HG03064 (cell line): ENCODE measurements around the gene CACNA2D3.

Experiments
- ATAC-seq: cut with Tn5 transposase; IDR thresholded peaks from one replicate; pipeline ENCODE4 v1.9.1; 2021; ENCODE audit warnings: low read depth; ENCODE audit not compliant: unreplicated experiment

CACNA2D3 gene

DNA sequence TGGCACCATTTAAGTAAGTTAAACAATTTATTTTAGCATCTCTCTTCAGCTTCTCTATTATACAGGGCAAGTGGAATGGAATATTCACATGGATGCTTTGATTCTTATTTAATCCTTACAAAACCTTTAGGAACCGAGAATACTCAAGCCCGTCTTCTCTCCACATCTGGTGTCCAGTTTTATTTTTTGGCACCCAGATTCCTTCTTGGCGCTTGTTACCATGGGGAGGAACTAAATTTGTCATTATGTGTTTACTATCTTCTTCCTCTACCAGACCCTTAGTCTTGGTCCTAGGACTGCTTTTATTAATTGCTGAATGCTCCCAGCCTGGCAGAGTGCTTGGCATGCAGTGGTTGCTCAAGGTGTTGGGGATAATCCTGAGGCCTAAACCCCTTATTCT, 138.8 kb downstream of the CACNA2D3 start:
- ATAC-seq: no peak

DNA sequence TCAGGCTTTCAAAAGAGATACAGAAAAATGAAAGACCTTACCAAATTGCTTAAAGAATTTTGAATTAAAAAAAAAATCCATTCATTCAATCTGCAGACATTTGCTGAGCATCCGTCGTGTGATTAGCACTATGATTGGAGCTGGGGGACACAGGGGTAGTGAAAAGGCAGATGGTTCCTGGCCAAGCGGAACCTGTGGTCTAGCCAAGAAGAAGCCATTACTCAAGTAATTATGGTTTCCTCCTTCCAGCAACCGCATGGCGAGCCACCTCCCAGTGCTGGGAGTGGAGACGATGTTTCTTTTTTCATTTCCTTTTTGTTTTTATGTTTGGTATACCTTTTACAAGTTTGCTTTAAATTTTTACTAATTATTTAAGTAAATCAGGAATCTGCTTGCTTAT, 140.2 kb downstream of the CACNA2D3 start:
- ATAC-seq: no peak

DNA sequence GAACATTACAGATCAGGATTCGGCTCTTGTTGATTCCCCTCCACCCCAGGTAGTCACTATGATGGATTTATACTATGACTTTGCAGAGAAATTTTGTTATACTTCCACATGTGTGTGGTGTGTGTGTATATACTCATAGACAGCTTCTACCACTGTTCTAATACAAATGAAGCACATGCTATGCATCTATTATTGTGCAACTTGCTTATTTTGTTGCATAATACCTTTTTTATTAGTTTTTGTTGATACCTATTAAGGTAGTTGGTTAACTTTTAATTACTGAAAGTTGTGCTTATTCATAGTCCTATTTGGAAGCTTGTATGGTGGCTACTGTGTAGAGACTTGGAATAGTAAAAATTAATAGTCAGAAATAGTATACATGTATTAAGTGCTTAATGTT, 140.6 kb downstream of the CACNA2D3 start:
- ATAC-seq: no peak

GRCh38 chr3:54264050-54264449, 141.7 kb downstream of the CACNA2D3 start:
- ATAC-seq: no peak

GRCh38 chr3:54270816-54271526, 148.6 kb downstream of the CACNA2D3 start:
- no peak for ATAC-seq

- no peak for ATAC-seq
Observed at GRCh38 chr3:54273791-54274190, 151.4 kb downstream of the CACNA2D3 start.

GRCh38 chr3:54274607-54275006, 152.3 kb downstream of the CACNA2D3 start:
- ATAC-seq: no peak

DNA sequence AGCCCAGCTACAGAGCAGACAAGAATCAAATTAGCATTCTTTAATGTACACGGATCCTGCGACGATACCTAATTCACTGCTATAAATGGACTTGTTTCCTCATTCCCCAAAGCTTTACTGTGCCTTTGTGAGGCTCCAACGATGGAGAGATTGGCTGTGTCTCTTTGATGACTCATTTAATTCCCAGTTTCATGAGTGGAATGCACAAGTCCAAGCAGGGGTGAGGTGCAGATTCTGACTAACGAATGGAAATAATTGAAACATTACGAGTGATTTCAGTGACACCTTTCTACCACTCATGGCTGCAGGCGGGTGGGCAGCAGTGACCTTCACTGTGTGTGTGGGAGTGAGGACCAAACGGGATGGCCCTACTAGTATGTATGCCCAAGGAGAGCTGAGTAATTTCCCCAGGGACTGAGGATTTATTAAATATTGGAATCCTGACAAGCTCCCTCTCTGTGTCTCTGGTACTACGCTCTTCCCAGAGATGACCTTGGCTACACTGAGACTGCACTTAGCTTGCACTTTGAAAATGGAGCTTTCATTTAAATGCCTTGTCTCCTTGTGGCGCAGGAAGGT, 156.7 kb downstream of the CACNA2D3 start:
- no peak for ATAC-seq

DNA sequence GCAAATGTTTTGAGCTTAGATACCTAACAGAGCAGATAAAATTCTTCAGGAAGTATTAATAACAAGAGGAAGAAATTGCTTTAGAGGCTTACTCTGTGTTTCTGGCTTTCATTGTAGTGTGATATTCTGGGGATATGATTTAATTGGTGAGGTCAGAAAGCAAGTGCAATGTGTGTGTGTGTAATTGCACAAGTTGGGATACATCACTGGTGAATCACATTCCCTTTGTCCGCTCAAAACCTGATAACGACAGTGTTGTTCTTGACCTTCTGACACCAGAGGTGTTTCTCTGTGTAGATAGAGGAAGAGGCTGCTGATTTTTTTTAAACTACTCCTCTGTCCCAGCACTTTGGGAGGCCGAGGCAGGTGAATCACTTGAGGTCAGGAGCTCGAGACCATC, 161.1 kb downstream of the CACNA2D3 start:
- no peak for ATAC-seq

DNA sequence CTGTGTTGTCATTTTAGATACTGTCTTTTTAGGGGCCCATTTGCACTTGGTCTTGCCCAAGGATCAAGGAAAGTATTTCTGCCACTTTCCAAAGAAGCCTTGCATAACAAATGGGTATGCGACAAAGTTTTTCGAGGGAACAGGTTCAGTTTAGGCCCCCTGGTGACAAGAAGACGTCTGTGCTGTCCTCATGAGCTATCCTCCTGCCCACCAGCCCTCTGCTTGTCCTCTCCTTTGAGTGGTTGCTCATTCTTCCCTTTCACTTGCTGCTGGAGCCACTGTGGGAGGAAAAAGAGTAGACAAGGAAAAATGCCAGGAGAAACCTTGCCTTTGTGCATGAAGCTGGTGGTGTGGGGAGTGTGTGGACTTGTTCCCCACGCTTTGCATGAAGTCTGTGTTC, 171.9 kb downstream of the CACNA2D3 start:
- no peak for ATAC-seq

GRCh38 chr3:54296531-54296930, 174.2 kb downstream of the CACNA2D3 start:
- ATAC-seq: no peak

DNA sequence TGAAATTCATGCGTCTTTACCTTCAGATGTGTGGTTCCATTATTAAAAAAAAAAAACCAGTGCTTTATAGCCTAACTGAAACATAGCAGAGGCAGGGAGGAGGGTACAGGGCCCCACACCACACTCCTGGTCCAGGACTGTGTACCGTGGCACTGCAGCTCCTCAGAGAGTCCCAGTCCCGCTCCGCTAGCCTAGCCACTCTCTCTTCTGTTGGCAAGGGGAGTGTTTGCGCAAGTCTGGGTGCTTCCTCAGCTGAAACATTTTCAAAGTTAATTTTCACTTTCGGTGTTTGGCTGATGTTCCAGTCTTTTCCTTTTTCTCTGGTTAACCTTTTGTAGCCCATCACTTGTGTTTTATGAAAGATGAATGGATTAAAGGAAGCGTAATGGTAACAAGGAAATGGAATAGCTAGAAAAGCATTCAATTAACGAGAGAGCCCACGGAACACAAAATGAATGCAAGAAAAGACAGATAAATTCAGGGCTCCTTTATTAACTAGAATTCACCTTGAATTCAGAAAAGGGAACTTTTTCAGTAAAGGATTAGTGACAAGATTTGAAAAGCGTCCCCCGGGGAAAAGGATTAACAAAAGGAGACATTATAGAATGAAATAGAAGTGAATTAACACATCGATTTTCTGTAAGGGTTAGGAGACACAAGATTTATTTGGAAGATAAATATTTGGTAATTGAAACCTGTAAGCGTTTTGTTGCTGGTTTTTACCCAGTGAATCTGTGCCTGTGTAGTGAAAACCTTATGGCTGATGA, 177.0 kb downstream of the CACNA2D3 start:
- no peak for ATAC-seq

GRCh38 chr3:54303517-54304375, 181.4 kb downstream of the CACNA2D3 start:
- ATAC-seq: no peak

DNA sequence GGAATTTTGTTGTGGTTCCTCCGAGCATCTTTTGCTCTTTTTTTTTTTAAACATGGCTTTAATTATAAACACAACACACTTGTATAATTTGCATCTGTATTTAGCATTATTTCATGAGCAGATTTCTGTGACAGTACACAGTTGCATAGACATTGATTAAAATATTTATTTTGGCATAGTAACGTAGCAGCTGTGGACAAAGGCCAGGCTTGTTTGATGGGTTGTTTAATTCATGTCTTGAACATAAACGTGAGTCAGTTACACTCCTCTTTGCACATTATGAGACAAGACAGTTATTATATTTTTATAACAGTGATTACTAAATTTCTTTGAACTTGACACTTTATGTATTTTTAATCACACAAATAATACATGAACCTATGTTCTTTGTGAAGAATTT, 182.5 kb downstream of the CACNA2D3 start:
- ATAC-seq: no peak

DNA sequence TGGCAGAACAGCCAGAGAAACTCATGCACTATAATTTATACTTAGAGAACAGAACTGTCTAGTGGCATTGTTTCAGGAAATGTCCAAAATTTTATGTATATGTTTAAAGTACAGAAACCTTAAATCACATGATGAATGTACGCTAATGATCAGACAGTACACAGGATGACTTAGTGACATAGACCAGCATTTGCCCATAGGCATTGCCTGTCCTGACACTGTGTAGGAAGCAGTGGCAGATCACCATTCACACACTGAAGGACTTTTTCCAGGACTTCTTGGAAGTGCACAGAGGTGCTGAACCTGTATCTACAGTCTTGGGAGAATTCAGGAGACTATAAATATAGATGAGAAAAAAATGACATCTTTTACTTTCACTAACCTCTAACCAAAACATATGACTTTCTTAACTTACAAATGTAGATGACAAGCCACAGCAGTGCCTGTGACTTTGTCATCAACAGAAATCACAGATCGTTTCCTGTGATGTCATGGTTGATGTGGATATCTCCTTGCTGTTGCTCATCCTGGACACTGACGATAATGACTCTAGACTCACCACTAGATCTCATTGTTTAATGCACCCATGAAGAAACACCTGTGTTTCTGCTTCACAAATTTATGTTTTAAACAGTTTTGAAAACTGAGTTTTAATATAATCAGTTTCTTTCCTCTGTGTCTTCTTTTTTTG, 183.2 kb downstream of the CACNA2D3 start:
- no peak for ATAC-seq

DNA sequence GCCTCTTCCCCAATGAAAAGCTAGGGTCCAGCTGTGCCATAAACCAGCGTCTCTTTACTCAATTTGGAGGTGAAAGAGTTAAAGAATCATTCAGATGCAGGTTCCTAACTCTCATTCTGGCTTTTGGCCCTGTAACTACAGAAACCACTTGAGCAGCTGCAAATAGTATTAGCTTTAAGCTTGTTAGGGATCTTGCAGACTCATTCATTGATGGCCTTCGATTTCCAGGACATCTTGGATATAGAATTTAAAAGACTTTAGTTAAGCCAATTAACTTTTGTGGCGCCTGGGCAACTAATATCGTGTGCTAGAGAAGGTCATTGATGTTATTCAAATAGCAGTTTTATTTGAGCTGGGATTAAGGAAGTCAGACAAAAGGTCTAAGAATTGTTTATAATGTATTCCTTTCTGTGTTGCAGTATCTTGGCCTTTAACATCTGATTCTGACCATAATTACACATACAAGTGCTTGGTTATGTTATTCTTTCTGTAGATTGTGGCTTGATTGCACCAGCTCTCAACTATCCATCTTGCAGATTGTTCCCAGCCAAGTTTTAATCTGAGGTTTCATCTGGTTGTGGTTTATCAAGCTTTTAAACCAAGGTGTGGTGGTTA, 185.3 kb downstream of the CACNA2D3 start:
- ATAC-seq: no peak

DNA sequence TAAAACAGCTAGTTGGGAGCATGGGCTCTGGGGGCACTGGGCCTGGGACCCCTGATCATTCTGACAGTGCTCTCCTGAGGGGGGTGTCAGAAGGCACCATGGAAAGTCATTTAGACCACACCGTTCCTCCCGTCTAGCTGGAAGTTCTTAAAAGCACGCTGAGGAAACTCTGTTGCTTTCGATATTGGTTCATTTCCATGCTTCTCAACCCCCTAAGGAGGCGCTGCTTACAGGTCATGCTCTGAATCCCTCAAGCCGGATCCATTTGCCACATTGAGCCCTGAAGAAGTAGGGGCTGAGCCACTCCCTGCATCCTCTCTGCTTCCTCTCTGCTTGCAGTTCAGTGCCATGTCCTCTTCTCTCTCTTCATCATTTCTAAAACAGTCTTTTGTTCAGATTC, 187.2 kb downstream of the CACNA2D3 start:
- no peak for ATAC-seq

GRCh38 chr3:54311211-54311747, 188.9 kb downstream of the CACNA2D3 start:
- no peak for ATAC-seq

DNA sequence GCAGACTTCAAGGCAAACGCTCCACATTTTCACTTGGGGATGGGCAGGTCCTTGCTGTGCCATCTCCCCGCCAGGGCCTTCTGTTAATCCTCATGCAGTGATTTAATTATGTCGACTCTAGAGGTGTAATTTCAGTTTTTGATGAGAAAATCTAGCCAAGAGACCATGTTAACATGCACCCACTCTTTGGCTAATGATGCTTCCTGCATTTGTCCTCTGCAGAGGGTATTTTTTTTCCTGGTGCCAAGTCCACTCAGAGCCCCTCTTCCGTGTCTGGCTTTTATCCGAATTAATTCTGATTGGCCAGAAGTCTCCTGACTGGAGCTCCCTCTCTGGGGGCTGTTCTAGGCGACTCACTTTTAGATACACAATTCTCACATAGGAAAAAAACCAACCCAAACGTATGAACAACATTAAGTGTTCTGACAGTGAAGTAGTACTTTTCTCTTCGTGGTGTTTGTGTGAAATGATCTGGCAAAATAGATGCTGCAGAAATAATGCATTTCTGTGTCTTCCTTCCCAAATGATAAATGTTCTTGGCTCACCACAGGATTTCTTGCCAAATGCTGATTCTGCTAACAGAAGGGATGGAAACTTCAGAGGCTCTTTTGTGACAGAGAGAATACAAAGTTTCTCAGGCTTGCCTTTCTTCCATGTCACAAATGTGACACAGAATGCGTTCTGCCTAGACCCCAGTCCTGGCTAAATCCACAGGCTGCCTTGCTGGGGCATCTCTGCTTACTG, 190.0 kb downstream of the CACNA2D3 start:
- ATAC-seq: no peak
